NCI-H187 (cell line): ENCODE measurements around the gene CDC42BPB.
"Not testable (repeated sequence)": the region's sequence is repeated elsewhere in the genome, so short reads cannot be mapped to it uniquely, and the experiment has no call there.

ENCODE experiments used
- DNase-seq, 2 experiments: peaks; one replicate each; lab custom pipeline; 2025; lab: John Stamatoyannopoulos, UW

The CDC42BPB gene

GRCh38 chr14:102900631-102901571 is 156.4 kb downstream of the CDC42BPB start:
- DNase-seq: no peak

DNA sequence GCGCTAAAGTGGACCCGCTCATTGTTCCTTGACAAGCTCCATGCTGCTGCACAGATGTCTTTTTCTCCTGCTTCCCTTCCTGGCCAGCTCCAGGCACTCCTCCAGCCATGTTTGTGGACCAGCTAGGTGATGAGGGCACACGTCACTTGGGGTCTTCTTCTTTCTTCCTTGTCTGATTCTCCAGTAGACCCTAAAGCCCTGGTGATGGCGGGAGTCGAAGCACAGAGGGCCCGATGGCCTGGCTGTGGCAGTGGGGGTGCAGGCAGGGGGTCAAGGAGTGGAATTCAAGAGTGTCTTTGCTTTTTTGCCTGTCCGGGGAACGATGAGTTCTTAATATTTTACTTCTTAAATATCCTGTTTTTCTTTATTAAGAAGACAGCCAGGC is 157.8 kb downstream of the CDC42BPB start:
- no peak for DNase-seq

GRCh38 chr14:102898776-102899515 is 158.4 kb downstream of the CDC42BPB start:
- peak; percentile 18 to 36 for DNase-seq

- DNase-seq: no peak
Measured at GRCh38 chr14:102898298-102898697, 159.1 kb downstream of the CDC42BPB start.

GRCh38 chr14:102897299-102898027 is 159.9 kb downstream of the CDC42BPB start:
- DNase-seq: no peak

- DNase-seq: not testable (repeated sequence)
Measured at GRCh38 chr14:102896735-102897134, 160.6 kb downstream of the CDC42BPB start.

DNA sequence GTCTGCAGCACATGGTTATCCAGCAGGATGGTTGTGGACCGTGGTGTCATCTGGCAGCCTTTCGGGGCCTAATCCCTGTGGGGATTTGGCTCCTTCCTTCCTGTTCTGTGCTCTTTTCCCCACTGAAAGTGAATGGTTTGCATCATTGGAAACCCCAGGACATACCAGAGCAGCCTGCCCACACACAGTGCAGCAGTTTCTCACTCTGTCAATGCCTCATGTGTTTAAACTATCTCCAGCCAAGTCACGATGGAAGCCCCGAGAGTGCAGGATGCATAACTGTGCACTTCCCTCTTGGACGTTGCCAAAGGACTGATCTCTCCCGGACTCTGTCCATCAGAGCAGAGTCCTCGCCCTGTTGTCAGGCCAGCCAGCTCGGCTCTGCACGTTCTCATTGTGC is 163.9 kb downstream of the CDC42BPB start:
- DNase-seq: no peak

DNA sequence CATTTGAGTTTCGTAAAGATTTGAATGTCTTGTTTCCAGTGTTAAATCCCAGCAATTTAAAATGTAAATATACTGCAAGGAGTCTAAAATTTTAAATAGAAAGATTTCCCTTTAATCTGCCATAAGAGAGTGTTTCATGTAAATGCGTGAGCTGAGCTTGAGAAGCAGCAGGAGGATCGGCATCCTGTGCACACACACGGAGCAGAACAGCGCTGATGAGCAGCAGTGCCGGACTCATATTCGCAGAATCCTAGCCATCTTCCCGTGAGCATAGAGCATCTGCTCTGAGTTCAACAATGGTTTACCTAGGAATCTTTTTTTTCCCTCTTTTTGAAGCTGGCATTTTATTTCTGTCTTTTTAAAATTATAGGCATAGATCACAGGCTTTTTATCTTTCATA is 164.7 kb downstream of the CDC42BPB start:
- DNase-seq: no peak

DNA sequence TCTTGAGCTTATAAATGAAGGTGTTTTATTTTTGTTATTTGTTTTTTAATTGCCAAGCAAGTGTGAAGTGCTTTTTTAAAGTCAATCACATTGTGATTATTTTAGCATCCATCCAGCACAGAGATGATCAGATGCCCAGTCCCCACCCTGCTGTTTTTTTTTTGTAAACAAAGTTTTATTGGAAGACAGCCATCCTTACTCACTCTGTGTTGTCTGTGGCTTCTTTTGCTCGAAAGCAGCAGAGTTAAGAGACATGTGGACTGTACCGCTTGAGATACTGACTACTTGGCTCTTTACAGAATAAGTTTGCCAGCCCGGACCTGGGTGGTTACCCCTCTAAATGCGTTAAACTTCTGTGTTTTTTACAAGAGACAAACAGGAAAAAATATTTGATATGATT is 165.8 kb downstream of the CDC42BPB start:
- DNase-seq: no peak

DNA sequence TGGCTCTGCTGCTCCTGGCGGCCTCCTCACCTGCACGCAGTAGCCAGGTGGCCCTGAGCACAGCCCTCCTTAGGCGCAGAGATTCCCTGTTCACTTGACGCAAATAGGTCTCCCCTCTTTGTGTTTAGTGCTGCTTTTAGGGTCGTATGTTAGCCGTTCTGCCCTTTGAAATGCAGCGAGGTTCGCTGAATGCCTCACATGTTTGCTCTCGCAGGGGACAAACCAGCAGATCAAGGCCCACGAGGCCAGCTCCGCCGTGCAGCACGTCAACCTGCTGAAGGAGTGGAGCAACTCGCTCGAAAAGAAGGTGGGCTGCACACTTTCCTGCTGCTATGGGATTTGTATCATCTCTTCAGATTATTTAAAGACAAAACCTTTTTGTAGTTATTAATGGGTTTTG is 166.2 kb downstream of the CDC42BPB start:
- no peak for DNase-seq

DNA sequence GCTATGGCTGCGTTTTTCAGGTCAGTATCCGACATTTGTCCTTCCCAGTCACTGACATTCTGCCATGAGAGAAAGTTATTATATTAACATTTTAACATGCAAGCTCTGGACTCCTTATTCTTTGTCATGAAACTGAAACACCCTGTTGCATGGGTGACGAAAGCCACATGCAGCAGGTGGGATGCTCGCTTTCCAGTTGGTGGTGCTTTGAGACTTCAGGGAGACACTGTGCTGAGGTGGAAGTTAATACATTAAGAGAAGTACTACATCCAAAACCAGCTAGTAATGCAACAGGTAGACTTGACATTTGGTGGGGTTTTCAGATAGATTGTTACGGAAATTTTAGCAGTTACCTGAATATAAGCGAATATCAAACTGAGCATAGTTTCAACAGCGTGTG is 167.7 kb downstream of the CDC42BPB start:
- DNase-seq: no peak

DNA sequence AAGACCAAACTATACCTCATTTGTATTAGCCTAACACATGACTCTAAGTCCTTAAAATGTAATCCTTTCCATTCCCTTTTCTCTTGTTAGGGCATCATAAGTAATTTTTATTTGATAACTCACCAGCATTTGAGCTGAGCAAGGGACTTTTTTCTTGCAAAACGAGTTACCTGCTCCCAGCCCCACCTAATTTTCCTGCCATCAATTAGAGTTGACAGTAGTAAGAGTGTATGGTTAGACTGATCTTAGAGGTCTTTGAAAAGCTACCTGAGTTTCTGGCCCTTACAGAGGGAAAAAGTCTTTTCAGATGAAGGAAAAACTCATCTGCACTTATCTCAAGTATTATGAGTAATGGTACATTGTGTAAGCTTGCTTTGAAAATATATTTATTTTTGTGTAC is 168.6 kb downstream of the CDC42BPB start:
- DNase-seq: no peak

- no peak for DNase-seq
Measured at GRCh38 chr14:102885737-102886447, 171.5 kb downstream of the CDC42BPB start.

DNA sequence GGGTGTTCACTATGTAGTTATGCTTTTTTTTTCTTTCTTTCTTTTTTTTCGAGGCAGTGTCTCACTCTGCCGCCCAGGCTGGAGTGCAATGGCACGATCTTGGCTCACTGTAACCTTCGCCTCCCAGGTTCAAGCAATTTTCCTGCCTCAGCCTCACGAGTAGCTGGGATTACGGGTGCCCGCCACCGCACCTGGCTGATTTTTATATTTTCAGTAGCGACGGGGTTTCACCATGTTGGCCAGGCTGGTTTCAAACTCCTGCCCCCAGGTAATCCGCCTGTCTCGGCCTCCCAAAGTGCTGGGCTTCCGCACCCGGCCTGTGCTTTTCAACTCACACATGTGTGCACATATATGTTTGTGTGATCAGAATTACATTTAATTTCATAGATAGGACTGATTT is 173.8 kb downstream of the CDC42BPB start:
- DNase-seq: no peak

GRCh38 chr14:102883089-102883541 is 174.2 kb downstream of the CDC42BPB start:
- DNase-seq: no peak
